Vagina (tissue), 2 donors: ENCODE results near the gene KBTBD12.

ENCODE experiments used
- POLR2A ChIP-seq, 2 donors: fragments of 450-650 bp; IDR thresholded peaks; one replicate each; pipeline ENCODE4 v1.6.1; 2017; ENCODE audit warnings: antibody characterized with exemption in 2 of 2, mild to moderate bottlenecking in 2 of 2, moderate library complexity in 2 of 2
- POLR2AphosphoS5 ChIP-seq, 2 donors: sonication (generic); formaldehyde crosslinking; IDR thresholded peaks; one replicate each; pipeline ENCODE4 v1.9.0; 2017; ENCODE audit warnings: antibody characterized with exemption in 2 of 2, mild to moderate bottlenecking in 2 of 2, low read depth in 1 of 2; ENCODE audit not compliant: insufficient read depth in 1 of 2
- TF ChIP-seq, protein P1 (sequence below), 3 experiments: fragments of 450-650 bp in 2 of 3; fragments of 200-600 bp in 1 of 3; sonication (generic) in 1 of 3; IDR thresholded peaks; one replicate each; pipeline ENCODE4 v1.5.1; 2017 to 2019; ENCODE audit warnings: antibody characterized with exemption in 3 of 3, mild to moderate bottlenecking in 2 of 3, moderate library complexity in 2 of 3

DNA sequence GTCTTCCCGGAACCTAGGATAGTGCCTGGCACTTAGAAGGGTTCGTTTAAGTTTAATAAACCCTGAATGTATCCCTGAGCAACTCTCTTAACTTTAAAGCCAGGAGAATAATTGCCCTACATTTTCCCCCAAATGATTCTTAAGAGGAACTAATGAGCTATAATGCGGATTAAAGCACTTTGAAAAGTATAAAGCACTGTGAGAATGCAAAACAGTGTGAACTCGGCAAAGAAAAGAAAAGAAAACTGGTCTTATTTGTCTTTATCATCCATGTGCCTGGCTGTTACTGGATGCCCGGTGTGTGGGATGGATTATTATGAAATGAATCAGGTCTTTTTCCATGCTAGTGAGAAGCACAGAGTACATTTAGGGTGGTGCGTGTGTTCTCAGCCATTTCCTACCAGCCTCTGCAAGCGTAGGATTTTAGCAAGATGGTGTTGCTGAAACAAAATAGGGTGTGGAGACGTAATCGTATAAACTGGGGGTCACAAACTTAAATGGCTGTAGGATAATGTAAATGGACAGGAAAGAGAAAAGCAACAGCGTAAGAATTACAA lies 983 bp downstream of the KBTBD12 start:
- TF ChIP-seq POLR2A (IDR thresholded peaks at IDR 0.05) (no peak), POLR2AphosphoS5 (IDR thresholded peaks at IDR 0.05; ENCODE audit: insufficient read depth in 1 of 2, low read depth in 1 of 2) (no peak)
- TF ChIP-seq, protein P1, sequence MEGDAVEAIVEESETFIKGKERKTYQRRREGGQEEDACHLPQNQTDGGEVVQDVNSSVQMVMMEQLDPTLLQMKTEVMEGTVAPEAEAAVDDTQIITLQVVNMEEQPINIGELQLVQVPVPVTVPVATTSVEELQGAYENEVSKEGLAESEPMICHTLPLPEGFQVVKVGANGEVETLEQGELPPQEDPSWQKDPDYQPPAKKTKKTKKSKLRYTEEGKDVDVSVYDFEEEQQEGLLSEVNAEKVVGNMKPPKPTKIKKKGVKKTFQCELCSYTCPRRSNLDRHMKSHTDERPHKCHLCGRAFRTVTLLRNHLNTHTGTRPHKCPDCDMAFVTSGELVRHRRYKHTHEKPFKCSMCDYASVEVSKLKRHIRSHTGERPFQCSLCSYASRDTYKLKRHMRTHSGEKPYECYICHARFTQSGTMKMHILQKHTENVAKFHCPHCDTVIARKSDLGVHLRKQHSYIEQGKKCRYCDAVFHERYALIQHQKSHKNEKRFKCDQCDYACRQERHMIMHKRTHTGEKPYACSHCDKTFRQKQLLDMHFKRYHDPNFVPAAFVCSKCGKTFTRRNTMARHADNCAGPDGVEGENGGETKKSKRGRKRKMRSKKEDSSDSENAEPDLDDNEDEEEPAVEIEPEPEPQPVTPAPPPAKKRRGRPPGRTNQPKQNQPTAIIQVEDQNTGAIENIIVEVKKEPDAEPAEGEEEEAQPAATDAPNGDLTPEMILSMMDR (IDR thresholded peaks at IDR 0.05) = no peak
